Neural progenitor cell (in vitro differentiated cells): Measurements from ENCODE around the gene NPHP4. TPM values are rescaled to one million over a fixed set of nuclear protein-coding genes. Genes with fewer than 3 reads are reported as not detected.

Experiments
- DNase-seq: peaks from one replicate; pipeline ENCODE4 v3.0.0-alpha.2; 2016; ENCODE audit warnings: low spot score
- H2AFZ ChIP-seq: fragments of 200-600 bp; sonication (generic); replicated peaks from 2 replicates; pipeline ENCODE4 v1.6.1; 2016; ENCODE audit warnings: antibody characterized with exemption
- H3F3A ChIP-seq: fragments of 200-600 bp; sonication (generic); 2 replicates; pipeline ENCODE4 v1.6.1; 2016; ENCODE audit warnings: antibody characterized with exemption, low read depth
- H3K27ac ChIP-seq: fragments of 200-600 bp; sonication (generic); 2 replicates; pipeline ENCODE4 v1.5.1; 2016; ENCODE audit warnings: mild to moderate bottlenecking
- H3K27me3 ChIP-seq: fragments of 200-600 bp; sonication (generic); 2 replicates; pipeline ENCODE4 v1.6.1; 2016; ENCODE audit warnings: mild to moderate bottlenecking, moderate library complexity
- H3K36me3 ChIP-seq: fragments of 200-600 bp; sonication (generic); 2 replicates; pipeline ENCODE4 v1.5.1; 2016
- H3K4me1 ChIP-seq: fragments of 200-600 bp; sonication (generic); 2 replicates; pipeline ENCODE4 v1.6.1; 2016; ENCODE audit warnings: mixed run types
- H3K4me2 ChIP-seq: fragments of 200-600 bp; sonication (generic); 2 replicates; pipeline ENCODE4 v1.6.1; 2016
- H3K4me3 ChIP-seq: fragments of 200-600 bp; sonication (generic); 2 replicates; pipeline ENCODE4 v1.5.1; 2016
- H3K79me2 ChIP-seq: fragments of 200-600 bp; sonication (generic); 2 replicates; pipeline ENCODE4 v1.6.1; 2016; ENCODE audit warnings: low read depth
- H3K9ac ChIP-seq: fragments of 200-600 bp; sonication (generic); 2 replicates; pipeline ENCODE4 v1.6.1; 2016
- H3K9me3 ChIP-seq: fragments of 200-600 bp; sonication (generic); 2 replicates; pipeline ENCODE4 v1.5.1; 2016; ENCODE audit warnings: low read depth
- H4K20me1 ChIP-seq: fragments of 200-600 bp; sonication (generic); 2 replicates; pipeline ENCODE4 v1.6.1; 2016; ENCODE audit warnings: low read depth
- H3K27ac Mint-ChIP-seq: 3 replicates; pipeline ENCODE4 v1.8.0; 2021; ENCODE audit warnings: mixed read lengths
- H3K27me3 Mint-ChIP-seq: 2 replicates; pipeline ENCODE4 v1.8.0; 2022; ENCODE audit warnings: low read depth, mild to moderate bottlenecking, inconsistent platforms, moderate library complexity, mixed read lengths; ENCODE audit not compliant: insufficient read depth
- H3K36me3 Mint-ChIP-seq: 3 replicates; pipeline ENCODE4 v1.8.0; 2021; ENCODE audit warnings: mixed read lengths
- H3K4me1 Mint-ChIP-seq: 3 replicates; pipeline ENCODE4 v1.8.0; 2021; ENCODE audit warnings: mixed read lengths
- H3K4me3 Mint-ChIP-seq: 3 replicates; pipeline ENCODE4 v1.8.0; 2021; ENCODE audit warnings: mild to moderate bottlenecking, moderate library complexity, mixed read lengths
- H3K9me3 Mint-ChIP-seq: 3 replicates; pipeline ENCODE4 v1.8.0; 2020; ENCODE audit warnings: mixed read lengths
- EZH2 ChIP-seq: fragments of 200-600 bp; sonication (generic); IDR thresholded peaks from 2 replicates; pipeline ENCODE4 v1.6.1; 2017; ENCODE audit warnings: antibody characterized with exemption, mild to moderate bottlenecking, moderate library complexity
- EZH2phosphoT487 ChIP-seq: fragments of 200-600 bp; sonication (generic); IDR thresholded peaks from 2 replicates; pipeline ENCODE4 v1.6.1; 2017; ENCODE audit warnings: antibody characterized with exemption
- total RNA-seq: library from RNA; depleted of rRNA; stranded (reverse); fragments of >200 nt; gene quantifications from 2 replicates; pipeline ENCODE4 v1.2.3, GENCODE V29; 2015; ENCODE audit warnings: low replicate concordance
- TF ChIP-seq, protein P1 (sequence below): fragments of 200-600 bp; sonication (generic); IDR thresholded peaks from 2 replicates; pipeline ENCODE4 v1.5.1; 2017; ENCODE audit warnings: antibody characterized with exemption, mild to moderate bottlenecking

NPHP4 gene
- total RNA-seq = 8.9 and 13.0 TPM in 2 replicates

DNA sequence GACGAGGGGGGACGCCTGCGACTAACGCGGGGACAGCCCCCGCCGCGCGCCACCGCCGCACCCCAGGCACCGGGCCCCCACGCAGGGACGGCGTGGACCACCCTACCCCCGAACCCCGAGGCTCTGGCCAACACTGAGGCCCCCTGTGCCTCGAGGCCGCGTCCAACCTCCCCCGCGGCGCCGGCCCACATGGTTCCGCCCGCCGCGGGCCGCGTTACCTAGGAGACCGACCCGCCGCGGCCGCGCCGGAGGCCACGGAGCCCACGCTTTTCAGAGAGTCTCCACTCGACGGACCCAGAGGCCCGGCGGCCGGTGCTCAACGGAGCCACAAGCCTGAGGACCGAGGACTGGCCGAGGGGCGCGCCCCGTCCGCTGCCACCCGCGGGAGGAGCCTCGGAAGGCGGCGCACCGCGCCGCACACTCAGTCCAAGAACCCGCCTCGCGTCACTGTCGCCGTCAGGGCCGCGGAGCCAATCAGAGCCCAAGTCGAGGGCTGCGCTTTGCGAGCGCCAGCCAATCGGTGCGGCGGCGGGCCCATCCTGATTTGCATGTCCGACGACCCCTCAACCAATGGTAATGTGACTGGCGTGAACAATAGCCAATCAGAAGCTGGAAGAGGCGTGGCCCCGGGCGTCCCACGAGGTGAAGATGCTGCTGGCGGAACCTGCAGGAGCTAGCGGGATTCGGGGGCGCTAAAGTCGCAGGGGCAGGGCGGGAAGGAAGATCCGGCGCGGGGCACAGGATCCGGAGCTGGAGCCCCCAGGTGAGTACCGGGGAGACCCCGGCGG is at the start of gene NPHP4:
NPHP4 (minus strand) TSS at position 400 of the 788 bp plus-strand sequence. CDS start 6,136 bp downstream, outside the sequence.
- Histone ChIP-seq H2AFZ (peak within 1 kb of the TSS; percentile 99), H3F3A (peaks cover 17% of the 10 kb centered on the region), H3K9me3 (no peaks in the 10 kb centered on the region), H3K27me3 (peaks cover 7% of the 10 kb centered on the region), H3K4me1 (peaks cover 12% of the 10 kb centered on the region), H3K27ac (no peak within 1 kb of the TSS), H3K79me2 (peaks cover 32% of the 10 kb centered on the region), H3K4me3 (peak within 1 kb of the TSS; percentile 92), H4K20me1 (peaks cover 24% of the 10 kb centered on the region), H3K36me3 (no peaks in the 10 kb centered on the region), H3K9ac (peak within 1 kb of the TSS; percentile 50), H3K4me2 (peak within 1 kb of the TSS; percentile 100)
- Mint-ChIP-seq H3K36me3 (peaks cover 5% of the 10 kb centered on the region), H3K27ac (peak within 1 kb of the TSS; percentile 28), H3K4me1 (peaks cover 25% of the 10 kb centered on the region), H3K9me3 (no peaks in the 10 kb centered on the region), H3K27me3 (peaks cover 9% of the 10 kb centered on the region), H3K4me3 (peak within 1 kb of the TSS; percentile 94)
- DNase-seq = peak; percentile 100
- TF ChIP-seq, protein P1, sequence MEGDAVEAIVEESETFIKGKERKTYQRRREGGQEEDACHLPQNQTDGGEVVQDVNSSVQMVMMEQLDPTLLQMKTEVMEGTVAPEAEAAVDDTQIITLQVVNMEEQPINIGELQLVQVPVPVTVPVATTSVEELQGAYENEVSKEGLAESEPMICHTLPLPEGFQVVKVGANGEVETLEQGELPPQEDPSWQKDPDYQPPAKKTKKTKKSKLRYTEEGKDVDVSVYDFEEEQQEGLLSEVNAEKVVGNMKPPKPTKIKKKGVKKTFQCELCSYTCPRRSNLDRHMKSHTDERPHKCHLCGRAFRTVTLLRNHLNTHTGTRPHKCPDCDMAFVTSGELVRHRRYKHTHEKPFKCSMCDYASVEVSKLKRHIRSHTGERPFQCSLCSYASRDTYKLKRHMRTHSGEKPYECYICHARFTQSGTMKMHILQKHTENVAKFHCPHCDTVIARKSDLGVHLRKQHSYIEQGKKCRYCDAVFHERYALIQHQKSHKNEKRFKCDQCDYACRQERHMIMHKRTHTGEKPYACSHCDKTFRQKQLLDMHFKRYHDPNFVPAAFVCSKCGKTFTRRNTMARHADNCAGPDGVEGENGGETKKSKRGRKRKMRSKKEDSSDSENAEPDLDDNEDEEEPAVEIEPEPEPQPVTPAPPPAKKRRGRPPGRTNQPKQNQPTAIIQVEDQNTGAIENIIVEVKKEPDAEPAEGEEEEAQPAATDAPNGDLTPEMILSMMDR = peak; percentile 10
- TF ChIP-seq EZH2 = no peak

DNA sequence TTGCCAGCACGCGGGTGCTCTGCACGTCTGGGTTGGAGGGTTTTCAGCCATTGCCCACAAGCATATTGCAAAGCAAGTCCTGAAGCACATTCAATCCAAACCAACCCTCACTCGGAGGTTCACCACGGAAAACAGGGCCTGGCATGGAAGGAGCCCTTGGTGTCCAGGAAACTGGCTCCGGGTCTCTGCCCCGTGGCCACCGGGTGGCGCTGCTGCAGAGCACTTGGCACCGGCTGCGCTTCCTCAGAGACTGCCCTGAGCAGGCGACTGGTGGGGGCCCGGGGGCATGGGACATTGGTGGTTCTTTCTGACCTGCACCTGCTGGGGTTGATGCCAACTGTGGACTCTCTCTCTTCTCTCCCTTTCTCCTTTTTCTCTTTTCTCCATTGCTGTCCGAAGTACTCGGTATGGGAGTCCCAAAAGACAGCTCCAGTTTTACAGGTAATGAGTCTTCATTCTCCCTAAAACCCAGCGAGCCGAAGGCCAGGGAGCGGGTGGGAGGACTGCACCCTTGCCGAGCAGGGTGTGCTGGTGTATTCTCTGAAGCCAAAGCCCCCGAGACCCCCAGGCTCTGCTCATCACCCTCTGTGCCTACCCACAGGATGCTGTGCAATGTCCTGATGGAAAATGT is 49.3 kb upstream of the NPHP4 start:
- no peaks in the 10 kb centered on the region for H3F3A ChIP-seq
- H3K4me3 Mint-ChIP-seq = no peak overlapping the region
- peaks cover 5% of the 10 kb centered on the region for H3K4me1 ChIP-seq
- H3K27ac Mint-ChIP-seq = no peak overlapping the region
- H3K27ac ChIP-seq = no peak overlapping the region
- H3K4me3 ChIP-seq = no peak overlapping the region
- no peak overlapping the region for H3K4me2 ChIP-seq
- no peaks in the 10 kb centered on the region for H3K36me3 Mint-ChIP-seq
- peak; percentile 75 for DNase-seq
- no peak overlapping the region for H2AFZ ChIP-seq
- TF ChIP-seq EZH2 (no peak), EZH2phosphoT487 (no peak)
- TF ChIP-seq, protein P1 = peak; percentile 92
- H3K27me3 ChIP-seq = no peaks in the 10 kb centered on the region
- H3K9ac ChIP-seq = no peak overlapping the region
- H3K79me2 ChIP-seq = no peaks in the 10 kb centered on the region
- H3K9me3 ChIP-seq = no peaks in the 10 kb centered on the region
- H3K27me3 Mint-ChIP-seq = peaks cover 7% of the 10 kb centered on the region
- H3K9me3 Mint-ChIP-seq = no peaks in the 10 kb centered on the region
- H3K36me3 ChIP-seq = no peaks in the 10 kb centered on the region
- peaks cover 14% of the 10 kb centered on the region for H3K4me1 Mint-ChIP-seq
- no peaks in the 10 kb centered on the region for H4K20me1 ChIP-seq

GRCh38 chr1:6040861-6041415 is 48.7 kb upstream of the NPHP4 start:
- no peak overlapping the region for H3K27ac Mint-ChIP-seq

More at GRCh38 chr1:6040861-6041415, 48.7 kb upstream of the NPHP4 start:
- H3K27me3 Mint-ChIP-seq = peaks cover 9% of the 10 kb centered on the region
- Histone ChIP-seq H3K27ac (no peak overlapping the region), H3K79me2 (no peaks in the 10 kb centered on the region), H3K9ac (no peak overlapping the region), H4K20me1 (no peaks in the 10 kb centered on the region), H2AFZ (no peak overlapping the region), H3F3A (no peaks in the 10 kb centered on the region), H3K4me3 (no peak overlapping the region), H3K9me3 (no peaks in the 10 kb centered on the region), H3K4me2 (no peak overlapping the region), H3K4me1 (peaks cover 5% of the 10 kb centered on the region), H3K27me3 (no peaks in the 10 kb centered on the region), H3K36me3 (no peaks in the 10 kb centered on the region)
- no peak for DNase-seq
- TF ChIP-seq EZH2phosphoT487 (no peak), EZH2 (no peak)
- TF ChIP-seq, protein P1 = no peak
- peaks cover 14% of the 10 kb centered on the region for H3K4me1 Mint-ChIP-seq
- H3K36me3 Mint-ChIP-seq = no peaks in the 10 kb centered on the region
- no peaks in the 10 kb centered on the region for H3K9me3 Mint-ChIP-seq
- no peak overlapping the region for H3K4me3 Mint-ChIP-seq
